C4-2B (cell line): ENCODE data around the gene MPHOSPH9.

Experiments
- ZFX ChIP-seq: fragments of 450-650 bp; IDR thresholded peaks from 2 replicates; pipeline ENCODE4 v1.6.1; 2017
- TF ChIP-seq, protein P1 (sequence below): fragments of 450-650 bp; conservative IDR thresholded peaks from 2 replicates; pipeline ENCODE4 v1.5.1; 2017; ENCODE audit warnings: mild to moderate bottlenecking

DNA sequence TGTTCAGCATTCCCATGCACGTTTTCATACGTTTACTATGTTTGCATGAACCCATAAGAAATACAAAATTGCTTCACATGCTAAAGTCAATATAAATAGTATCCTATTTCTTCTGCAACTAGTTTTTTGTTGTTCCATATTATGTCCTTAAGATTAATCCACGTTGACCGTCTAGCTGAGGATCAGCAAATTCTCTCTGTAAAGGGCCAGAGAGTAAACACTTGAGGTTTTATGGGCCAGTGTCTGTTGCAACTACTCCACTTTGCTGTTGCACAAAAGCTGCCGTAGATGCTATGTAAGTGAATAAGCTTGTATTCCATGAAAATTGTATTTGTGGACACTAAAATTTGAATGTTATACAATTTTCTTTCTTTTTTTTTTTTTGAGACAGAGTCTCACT, 61.0 kb downstream of the MPHOSPH9 start:
- TF ChIP-seq, protein P1, sequence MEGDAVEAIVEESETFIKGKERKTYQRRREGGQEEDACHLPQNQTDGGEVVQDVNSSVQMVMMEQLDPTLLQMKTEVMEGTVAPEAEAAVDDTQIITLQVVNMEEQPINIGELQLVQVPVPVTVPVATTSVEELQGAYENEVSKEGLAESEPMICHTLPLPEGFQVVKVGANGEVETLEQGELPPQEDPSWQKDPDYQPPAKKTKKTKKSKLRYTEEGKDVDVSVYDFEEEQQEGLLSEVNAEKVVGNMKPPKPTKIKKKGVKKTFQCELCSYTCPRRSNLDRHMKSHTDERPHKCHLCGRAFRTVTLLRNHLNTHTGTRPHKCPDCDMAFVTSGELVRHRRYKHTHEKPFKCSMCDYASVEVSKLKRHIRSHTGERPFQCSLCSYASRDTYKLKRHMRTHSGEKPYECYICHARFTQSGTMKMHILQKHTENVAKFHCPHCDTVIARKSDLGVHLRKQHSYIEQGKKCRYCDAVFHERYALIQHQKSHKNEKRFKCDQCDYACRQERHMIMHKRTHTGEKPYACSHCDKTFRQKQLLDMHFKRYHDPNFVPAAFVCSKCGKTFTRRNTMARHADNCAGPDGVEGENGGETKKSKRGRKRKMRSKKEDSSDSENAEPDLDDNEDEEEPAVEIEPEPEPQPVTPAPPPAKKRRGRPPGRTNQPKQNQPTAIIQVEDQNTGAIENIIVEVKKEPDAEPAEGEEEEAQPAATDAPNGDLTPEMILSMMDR: no peak
- no peak for TF ChIP-seq ZFX
